K562 (cell line): Measurements from ENCODE around the gene SMARCC1. TPM values are rescaled to one million over a fixed set of nuclear protein-coding genes. Genes with fewer than 3 reads are reported as not detected.

Source experiments
- BRD9 ChIP-seq: fragments of 450-650 bp; IDR thresholded peaks from 2 replicates; pipeline ENCODE4 v1.6.1; 2018; ENCODE audit warnings: low read depth; ENCODE audit not compliant: partially characterized antibody
- CREB1 ChIP-seq, 2 experiments: sonication (generic) in 1 of 2; formaldehyde crosslinking in 1 of 2; IDR thresholded peaks; 2 replicates each; pipeline versions ENCODE4 v1.6.1 to v1.8.0; 2012 to 2022; ENCODE audit warnings: inconsistent platforms in 1 of 2, mild to moderate bottlenecking in 1 of 2, missing genetic modification reagents in 1 of 2, moderate library complexity in 1 of 2
- CREM ChIP-seq: IDR thresholded peaks from 2 replicates; pipeline ENCODE4 v1.6.1; 2014; ENCODE audit warnings: antibody characterized with exemption, low read depth
- HDAC3 ChIP-seq: fragments of 450-650 bp; IDR thresholded peaks from 2 replicates; pipeline ENCODE4 v1.6.1; 2018; ENCODE audit warnings: borderline replicate concordance, mild to moderate bottlenecking, moderate library complexity; ENCODE audit not compliant: partially characterized antibody
- KHSRP ChIP-seq: fragments of 450-650 bp; IDR thresholded peaks from 2 replicates; pipeline ENCODE4 v1.6.1; 2017
- MBD1 ChIP-seq: fragments of 250-450 bp; sonication (Bioruptor Pico); IDR thresholded peaks from 2 replicates; pipeline ENCODE4 v1.8.0; 2022; ENCODE audit warnings: inconsistent platforms
- NEUROD1 ChIP-seq: fragments of 150-350 bp; IDR thresholded peaks from 2 replicates; pipeline ENCODE4 v1.6.1; 2014; ENCODE audit warnings: borderline replicate concordance, low read length, low read depth; ENCODE audit not compliant: partially characterized antibody
- NFIC ChIP-seq: fragments of 450-650 bp; IDR thresholded peaks from 2 replicates; pipeline ENCODE4 v1.6.1; 2017; ENCODE audit warnings: mild to moderate bottlenecking, inconsistent platforms
- POLR2AphosphoS2 ChIP-seq: IDR thresholded peaks from 2 replicates; pipeline ENCODE4 v1.6.1; 2012; ENCODE audit warnings: low read length, improper control_type of control experiment
- POLR2G ChIP-seq: fragments of 200-400 bp; formaldehyde crosslinking; IDR thresholded peaks from 2 replicates; pipeline ENCODE4 v1.6.1; 2017; ENCODE audit warnings: low read depth, mild to moderate bottlenecking, antibody characterized with exemption, low read length, moderate library complexity
- RBM14 ChIP-seq: fragments of 200-400 bp; formaldehyde crosslinking; IDR thresholded peaks from 2 replicates; pipeline ENCODE4 v1.6.1; 2018; ENCODE audit warnings: low read depth, mild to moderate bottlenecking, low read length, moderate library complexity, borderline replicate concordance; ENCODE audit not compliant: insufficient read depth
- RBM25 ChIP-seq: fragments of 200-400 bp; formaldehyde crosslinking; IDR thresholded peaks from 2 replicates; pipeline ENCODE4 v1.6.1; 2018; ENCODE audit warnings: low read length, low read depth, moderate library complexity; ENCODE audit not compliant: severe bottlenecking
- SMAD4 ChIP-seq: fragments of 250-450 bp; sonication (Bioruptor Pico); conservative IDR thresholded peaks from 2 replicates; pipeline ENCODE4 v1.8.0; 2021; ENCODE audit warnings: inconsistent platforms, mild to moderate bottlenecking, moderate library complexity
- SNRNP70 ChIP-seq: fragments of 200-400 bp; formaldehyde crosslinking; optimal IDR thresholded peaks from 2 replicates; pipeline ENCODE3; 2017; ENCODE audit warnings: low read depth, low read length
- SRF ChIP-seq, 2 experiments: fragments of 250-450, 450-650 bp in 1 of 2; sonication (Bioruptor Pico) in 1 of 2; sonication (generic) in 1 of 2; formaldehyde crosslinking; IDR thresholded peaks; 2 replicates each; pipeline versions ENCODE4 v1.5.0 to v1.5.1; 2020 to 2022; ENCODE audit warnings: mild to moderate bottlenecking in 1 of 2, missing genetic modification reagents in 1 of 2
- SRSF9 ChIP-seq: fragments of 200-400 bp; formaldehyde crosslinking; IDR thresholded peaks from 2 replicates; pipeline ENCODE4 v1.6.1; 2017; ENCODE audit warnings: low read depth, low read length, borderline replicate concordance
- TBL1XR1 ChIP-seq, 2 experiments: IDR thresholded peaks; 2 replicates each; pipeline ENCODE4 v1.6.1; 2012; ENCODE audit warnings: improper control_type of control experiment in 2 of 2, low read length in 2 of 2, mild to moderate bottlenecking in 1 of 2
- TEAD1 ChIP-seq, 2 experiments: fragments of 450-650 bp in 1 of 2; sonication (generic) in 1 of 2; formaldehyde crosslinking; IDR thresholded peaks; 2 replicates each; pipeline versions ENCODE4 v1.4.0 to v1.8.0; 2020 to 2022; ENCODE audit warnings: mild to moderate bottlenecking in 2 of 2, missing genetic modification reagents in 1 of 2
- ZBTB1 ChIP-seq: sonication (generic); formaldehyde crosslinking; IDR thresholded peaks from 2 replicates; pipeline ENCODE4 v1.8.1; 2023; ENCODE audit warnings: missing genetic modification reagents, low read depth, mild to moderate bottlenecking, borderline replicate concordance
- ZFPM2 ChIP-seq: fragments of 250-450 bp; sonication (Bioruptor Pico); IDR thresholded peaks from 2 replicates; pipeline ENCODE4 v1.5.1; 2022; ENCODE audit warnings: mild to moderate bottlenecking
- ZNF146 ChIP-seq: IDR thresholded peaks from one replicate; pipeline ENCODE4 v1.6.1; 2018; ENCODE audit warnings: missing compliant biosample characterization; ENCODE audit not compliant: unreplicated experiment
- ZNF778 ChIP-seq: fragments of 450-650 bp; formaldehyde crosslinking; IDR thresholded peaks from 2 replicates; pipeline ENCODE4 v1.4.0; 2020; ENCODE audit warnings: mild to moderate bottlenecking, moderate library complexity
- polyA plus RNA-seq, 8 experiments: library from polyadenylated mRNA; depleted of rRNA in 4 of 8; stranded (reverse) in 5 of 8; unstranded in 3 of 8; fragments of >200 nt; fragmentation: Nextera tagmentation in 2 of 8; fragmentation: Illumina TruSeq in 1 of 8; extraction: Ambion mirVana in 2 of 8; extraction: Trizol in 1 of 8; gene quantifications; 2 replicates each; pipeline versions ENCODE4 v1.2.1 to v1.2.3, GENCODE V29; 2011 to 2014; ENCODE audit warnings: inconsistent platforms in 1 of 8, missing spikeins in 1 of 8
- total RNA-seq, 7 experiments: library from RNA; depleted of rRNA in 6 of 7; stranded (reverse); fragments of >200 nt in 6 of 7; fragmentation: Illumina TruSeq in 2 of 7; extraction: Trizol in 2 of 7; gene quantifications; 2 replicates each; pipeline versions ENCODE4 v1.2.1 to v1.2.3, GENCODE V29; 2011 to 2021; ENCODE audit warnings: low replicate concordance in 1 of 7
- TF ChIP-seq, protein P1 (sequence below): fragments of 250-450 bp; sonication (Bioruptor Pico); IDR thresholded peaks from 2 replicates; pipeline ENCODE4 v1.4.0; 2020; ENCODE audit warnings: mild to moderate bottlenecking, moderate library complexity, borderline replicate concordance
- TF ChIP-seq, protein P2 (sequence below): sonication (generic); formaldehyde crosslinking; IDR thresholded peaks from 2 replicates; pipeline ENCODE4 v1.9.0; 2022; ENCODE audit warnings: mild to moderate bottlenecking, missing genetic modification reagents

SMARCC1 gene
- total and polyA plus RNA-seq, 9 of the 15 experiments (the other 6 are each of a cell fraction or from before 2014, with no cell fraction given) = 20.7 to 199 (median 66.0) TPM

DNA sequence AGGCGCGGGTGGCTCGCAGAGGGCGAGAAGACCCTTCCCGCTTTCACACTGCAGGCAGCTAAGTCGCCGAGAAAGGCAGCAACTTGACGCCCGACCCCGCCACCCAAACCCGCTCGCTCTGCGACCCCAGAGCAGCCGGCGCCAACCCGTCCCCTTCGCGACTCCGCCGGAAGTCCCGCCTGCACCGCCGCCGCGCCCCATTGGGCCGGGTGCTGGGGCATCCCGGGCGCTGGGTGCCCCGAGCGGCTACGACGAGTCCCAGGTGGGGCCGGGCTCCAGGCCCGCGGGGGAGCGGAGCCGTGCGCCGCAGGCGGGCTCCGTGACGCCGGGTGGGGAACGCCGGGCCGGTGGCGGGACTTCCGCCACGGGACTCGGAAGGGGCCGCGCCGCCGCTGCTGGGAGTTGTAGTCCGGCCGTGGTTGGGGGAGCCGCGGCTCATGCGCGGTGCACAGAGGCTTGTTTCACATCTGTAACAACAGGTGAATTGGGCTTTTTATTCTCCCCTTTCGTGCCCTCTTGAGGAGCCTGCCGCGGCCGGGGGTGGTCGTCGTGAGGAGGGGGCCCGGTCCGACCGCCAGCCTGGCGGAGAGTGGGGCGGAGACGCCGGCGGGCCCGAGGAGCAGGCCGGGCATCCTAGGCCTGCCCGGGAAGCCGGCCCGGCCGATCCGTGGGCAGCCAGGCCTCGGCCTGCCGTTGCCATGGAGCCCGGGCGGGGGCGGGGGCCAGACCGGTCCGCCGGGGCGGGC lies 21.2 kb upstream of the SMARCC1 start, which contains the start of gene DHX30 (continued):
- TF ChIP-seq MBD1 (CRISPR knock-in tag) = no peak
- TF ChIP-seq ZNF146 (CRISPR knock-in tag) = no peak
- TF ChIP-seq CREM = peak; percentile 84
- no peak for TF ChIP-seq TBL1XR1 (IDR thresholded peaks at IDR 0.05; ENCODE audit: low read length in 2 of 2)
- peak; percentile 93 for TF ChIP-seq POLR2G
- no peak; the same call in 1 of the 2 replicates for TF ChIP-seq ZBTB1
- 0 out of 2 replicates have a peak, but pooled peaks have one; percentile 14 for TF ChIP-seq NFIC
- no peak for TF ChIP-seq SRSF9
- TF ChIP-seq TEAD1 (CRISPR knock-in tag; IDR thresholded peaks at IDR 0.05) = peak in 1 of 2 experiments; percentile 41; a peak in 2 of 4 replicates
- no peak for TF ChIP-seq SNRNP70
- TF ChIP-seq KHSRP = no peak
- no peak for TF ChIP-seq HDAC3
- TF ChIP-seq BRD9 = no peak
- TF ChIP-seq, protein P1, sequence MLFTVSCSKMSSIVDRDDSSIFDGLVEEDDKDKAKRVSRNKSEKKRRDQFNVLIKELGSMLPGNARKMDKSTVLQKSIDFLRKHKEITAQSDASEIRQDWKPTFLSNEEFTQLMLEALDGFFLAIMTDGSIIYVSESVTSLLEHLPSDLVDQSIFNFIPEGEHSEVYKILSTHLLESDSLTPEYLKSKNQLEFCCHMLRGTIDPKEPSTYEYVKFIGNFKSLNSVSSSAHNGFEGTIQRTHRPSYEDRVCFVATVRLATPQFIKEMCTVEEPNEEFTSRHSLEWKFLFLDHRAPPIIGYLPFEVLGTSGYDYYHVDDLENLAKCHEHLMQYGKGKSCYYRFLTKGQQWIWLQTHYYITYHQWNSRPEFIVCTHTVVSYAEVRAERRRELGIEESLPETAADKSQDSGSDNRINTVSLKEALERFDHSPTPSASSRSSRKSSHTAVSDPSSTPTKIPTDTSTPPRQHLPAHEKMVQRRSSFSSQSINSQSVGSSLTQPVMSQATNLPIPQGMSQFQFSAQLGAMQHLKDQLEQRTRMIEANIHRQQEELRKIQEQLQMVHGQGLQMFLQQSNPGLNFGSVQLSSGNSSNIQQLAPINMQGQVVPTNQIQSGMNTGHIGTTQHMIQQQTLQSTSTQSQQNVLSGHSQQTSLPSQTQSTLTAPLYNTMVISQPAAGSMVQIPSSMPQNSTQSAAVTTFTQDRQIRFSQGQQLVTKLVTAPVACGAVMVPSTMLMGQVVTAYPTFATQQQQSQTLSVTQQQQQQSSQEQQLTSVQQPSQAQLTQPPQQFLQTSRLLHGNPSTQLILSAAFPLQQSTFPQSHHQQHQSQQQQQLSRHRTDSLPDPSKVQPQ (CRISPR knock-in tag) = no peak
- no peak for TF ChIP-seq ZNF778 (CRISPR knock-in tag)
- no peak for TF ChIP-seq ZFPM2 (CRISPR knock-in tag)
- TF ChIP-seq RBM14 = no peak
- TF ChIP-seq RBM25 = peak; percentile 58
- TF ChIP-seq, protein P2, sequence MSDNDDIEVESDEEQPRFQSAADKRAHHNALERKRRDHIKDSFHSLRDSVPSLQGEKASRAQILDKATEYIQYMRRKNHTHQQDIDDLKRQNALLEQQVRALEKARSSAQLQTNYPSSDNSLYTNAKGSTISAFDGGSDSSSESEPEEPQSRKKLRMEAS (CRISPR knock-in tag) = peak; percentile 48; the same call in 1 of the 2 replicates
- no peak for TF ChIP-seq NEUROD1
- TF ChIP-seq SRF (CRISPR knock-in tag; IDR thresholded peaks at IDR 0.05) = no peak; a peak in 1 of 4 replicates
- no peak for TF ChIP-seq POLR2AphosphoS2
- TF ChIP-seq SMAD4 (CRISPR knock-in tag) = 0 out of 2 replicates have a peak, but pooled peaks have one; percentile 46
- peak; percentile 72; the same call in 1 of the 2 replicates for TF ChIP-seq CREB1 (IDR thresholded peaks at IDR 0.05)
- peak; percentile 46; the same call in 1 of the 2 replicates for TF ChIP-seq CREB1 (CRISPR knock-in tag; IDR thresholded peaks at IDR 0.05)
